ENCODE results near the gene VTCN1. TPM values are rescaled to one million over a fixed set of nuclear protein-coding genes. Genes with fewer than 3 reads are reported as not detected.

Gene VTCN1
- total and polyA plus RNA-seq, 2 of the 13 experiments (the other 11 are each of a cell fraction or from before 2014, with no cell fraction given), result not detected

GRCh38 chr1:117128323-117129079 lies 82.2 kb downstream of the VTCN1 start:
- in situ Hi-C loops (cut with HindIII; ENCODE audit: extremely low pct_ligation_motif_present, low pct_unique_long_range_greater_than_20kb) (loop anchor here (25.0 kb wide), 1 partner anchor 159 kb away; no protein-coding TSS in a partner anchor), intact Hi-C loops (cut with micrococcal nuclease; ENCODE audit: unreplicated experiment) (loop anchor here (1.0 to 10.0 kb wide), 3 partner anchors 60 to 236 kb away; partner anchors contain the start of gene MAN1A2)
- Histone ChIP-seq H3K36me3 (replicated peaks in 1 of 2; ENCODE audit: control insufficient read depth in 1 of 2, insufficient read depth in 2 of 2, low read length in 2 of 2) (no peaks in the 10 kb centered on the region), H4K20me1 (ENCODE audit: insufficient read depth, low read length) (no peaks in the 10 kb centered on the region), H3K9ac (ENCODE audit: insufficient read depth, low read depth, low read length) (no peak overlapping the region), H3K27me3 (ENCODE audit: control insufficient read depth in 1 of 2, insufficient read depth in 2 of 2, low read length in 2 of 2) (no peaks in the 10 kb centered on the region), H3K4me2 (ENCODE audit: low read depth, low read length) (no peak overlapping the region), H3K79me2 (ENCODE audit: insufficient read depth, low read length) (no peaks in the 10 kb centered on the region), H2AFZ (ENCODE audit: low read length) (no peak overlapping the region), H3K4me1 (ENCODE audit: insufficient read depth, low read length) (no peaks in the 10 kb centered on the region), H3K27ac (ENCODE audit: extremely low read length, insufficient read depth, low read length) (no peak overlapping the region), H3K4me3 (replicated peaks in 1 of 3; ENCODE audit: insufficient read depth in 1 of 3, low read depth in 2 of 3, low read length in 3 of 3) (no peak overlapping the region), H3K9me3 (ENCODE audit: low read length) (no peaks in the 10 kb centered on the region)
- ATAC-seq (no peak), DNase-seq (ENCODE audit: low spot score) (no peak), FAIRE-seq (no peak)
- 10% methylated on average over 5 of the region's 5 CpGs for WGBS (ENCODE audit: low lambda C conversion rate)
- ChIA-PET CTCF (ENCODE audit: low intra/inter-chr PET ratio, low total read pairs) (interaction anchor here (2.0 kb wide), 1 partner anchor 60 kb away, joined by 23 read pairs; no protein-coding TSS in a partner anchor), POLR2A (no interaction called here)
- TF ChIP-seq, protein P1, sequence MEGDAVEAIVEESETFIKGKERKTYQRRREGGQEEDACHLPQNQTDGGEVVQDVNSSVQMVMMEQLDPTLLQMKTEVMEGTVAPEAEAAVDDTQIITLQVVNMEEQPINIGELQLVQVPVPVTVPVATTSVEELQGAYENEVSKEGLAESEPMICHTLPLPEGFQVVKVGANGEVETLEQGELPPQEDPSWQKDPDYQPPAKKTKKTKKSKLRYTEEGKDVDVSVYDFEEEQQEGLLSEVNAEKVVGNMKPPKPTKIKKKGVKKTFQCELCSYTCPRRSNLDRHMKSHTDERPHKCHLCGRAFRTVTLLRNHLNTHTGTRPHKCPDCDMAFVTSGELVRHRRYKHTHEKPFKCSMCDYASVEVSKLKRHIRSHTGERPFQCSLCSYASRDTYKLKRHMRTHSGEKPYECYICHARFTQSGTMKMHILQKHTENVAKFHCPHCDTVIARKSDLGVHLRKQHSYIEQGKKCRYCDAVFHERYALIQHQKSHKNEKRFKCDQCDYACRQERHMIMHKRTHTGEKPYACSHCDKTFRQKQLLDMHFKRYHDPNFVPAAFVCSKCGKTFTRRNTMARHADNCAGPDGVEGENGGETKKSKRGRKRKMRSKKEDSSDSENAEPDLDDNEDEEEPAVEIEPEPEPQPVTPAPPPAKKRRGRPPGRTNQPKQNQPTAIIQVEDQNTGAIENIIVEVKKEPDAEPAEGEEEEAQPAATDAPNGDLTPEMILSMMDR (CRISPR knock-in tag; IDR thresholded peaks at IDR 0.05), result peak; percentile 22
- no peak for TF ChIP-seq BATF2 (CRISPR knock-in tag; IDR thresholded peaks at IDR 0.05)
- BruUV-seq (replicated peaks), result no TSS peak

DNA sequence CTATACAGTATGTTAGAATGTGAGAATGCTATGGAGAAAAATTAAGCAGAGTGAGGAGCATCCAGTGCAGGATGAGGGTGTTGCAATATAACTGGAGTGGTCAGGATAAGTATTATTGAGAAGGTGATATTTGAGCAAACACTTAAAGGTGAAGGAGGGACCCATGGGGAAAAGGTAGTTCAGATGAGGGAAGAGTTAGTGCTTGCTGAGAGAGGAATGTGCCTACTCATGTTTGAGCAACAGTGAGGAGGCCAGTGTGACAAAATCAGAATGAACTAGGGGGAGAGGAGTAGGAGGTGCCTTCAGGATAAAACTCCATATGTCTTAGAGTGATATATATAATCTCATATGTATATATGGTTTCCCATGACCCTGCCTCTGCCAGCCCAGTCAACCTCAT lies 82.9 kb downstream of the VTCN1 start:
- DNase-seq (ENCODE audit: low spot score), result no peak

More for the DNA sequence above, 82.9 kb downstream of the VTCN1 start:
- no peaks in the 10 kb centered on the region for H3K4me1 ChIP-seq (ENCODE audit: insufficient read depth, low read length)
- H4K20me1 ChIP-seq (ENCODE audit: insufficient read depth, low read length), result no peaks in the 10 kb centered on the region
- BruUV-seq (replicated peaks), result no TSS peak
- no peaks in the 10 kb centered on the region for H3K9me3 ChIP-seq (ENCODE audit: low read length)
- ATAC-seq (no peak), FAIRE-seq (no peak)
- no peaks in the 10 kb centered on the region for H3K27me3 ChIP-seq (ENCODE audit: control insufficient read depth in 1 of 2, insufficient read depth in 2 of 2, low read length in 2 of 2)
- ChIA-PET POLR2A (no interaction called here), CTCF (ENCODE audit: low intra/inter-chr PET ratio, low total read pairs) (interaction anchor here (2.0 kb wide), 1 partner anchor 59 kb away, joined by 23 read pairs; no protein-coding TSS in a partner anchor)
- H3K4me2 ChIP-seq (ENCODE audit: low read depth, low read length), result no peak overlapping the region
- intact Hi-C loops (cut with micrococcal nuclease; ENCODE audit: unreplicated experiment), result loop anchor here (1.0 to 10.0 kb wide), 3 partner anchors 59 to 237 kb away; partner anchors contain the start of gene MAN1A2
- no peak for TF ChIP-seq AGO1 (IDR thresholded peaks at IDR 0.05; ENCODE audit: low read depth, low read length, poor library complexity, severe bottlenecking)
- no peak for TF ChIP-seq FOXA3 (CRISPR knock-in tag; IDR thresholded peaks at IDR 0.05)
- TF ChIP-seq ZNF790 (CRISPR knock-in tag; IDR thresholded peaks at IDR 0.05; ENCODE audit: borderline replicate concordance), result no peak
- TF ChIP-seq ZMYM4 (CRISPR knock-in tag; IDR thresholded peaks at IDR 0.05), result no peak
- TF ChIP-seq ZNF343 (CRISPR knock-in tag; IDR thresholded peaks at IDR 0.05), result no peak
- TF ChIP-seq ZNF839 (CRISPR knock-in tag; IDR thresholded peaks at IDR 0.05; ENCODE audit: borderline replicate concordance), result no peak
- TF ChIP-seq ZNF549 (CRISPR knock-in tag; IDR thresholded peaks at IDR 0.05), result no peak
- TF ChIP-seq ZNF639 (CRISPR knock-in tag; conservative IDR thresholded peaks at IDR 0.05), result no peak
- no peak for TF ChIP-seq SP2 (CRISPR knock-in tag; IDR thresholded peaks at IDR 0.05)
- H3K79me2 ChIP-seq (ENCODE audit: insufficient read depth, low read length), result no peaks in the 10 kb centered on the region
- no peaks in the 10 kb centered on the region for H3K36me3 ChIP-seq (replicated peaks in 1 of 2; ENCODE audit: control insufficient read depth in 1 of 2, insufficient read depth in 2 of 2, low read length in 2 of 2)
- H3K9ac ChIP-seq (ENCODE audit: insufficient read depth, low read depth, low read length), result no peak overlapping the region
- H2AFZ ChIP-seq (ENCODE audit: low read length), result no peak overlapping the region
- H3K27ac ChIP-seq (ENCODE audit: extremely low read length, insufficient read depth, low read length), result no peak overlapping the region
- in situ Hi-C loops (cut with HindIII; ENCODE audit: extremely low pct_ligation_motif_present, low pct_unique_long_range_greater_than_20kb), result loop anchor here (25.0 kb wide), 1 partner anchor 160 kb away; no protein-coding TSS in a partner anchor
- H3K4me3 ChIP-seq (replicated peaks in 1 of 3; ENCODE audit: insufficient read depth in 1 of 3, low read depth in 2 of 3, low read length in 3 of 3), result no peak overlapping the region

All from HepG2 (cell line).